Adrenal gland (tissue), 5 donors: Measurements from ENCODE around the gene CDKN1A.

Experiments
- POLR2A ChIP-seq, 2 donors: fragments of 450-650 bp; IDR thresholded peaks; one replicate each; pipeline ENCODE4 v1.6.1; 2017; ENCODE audit warnings: antibody characterized with exemption in 2 of 2, mild to moderate bottlenecking in 2 of 2, moderate library complexity in 1 of 2
- TF ChIP-seq, protein P1 (sequence below), 6 experiments: fragments of 450-650 bp in 4 of 6; fragments of 200-600 bp in 2 of 6; sonication (generic) in 1 of 6; IDR thresholded peaks; 1 replicate in 5 of 6; 2 replicates in 1 of 6; pipeline versions ENCODE4 v1.5.1 to v1.8.0; 2016 to 2021; ENCODE audit warnings: antibody characterized with exemption in 6 of 6, mild to moderate bottlenecking in 2 of 6, moderate library complexity in 1 of 6
- donor health status: DM: no; HTN: no; CAD: no.

DNA sequence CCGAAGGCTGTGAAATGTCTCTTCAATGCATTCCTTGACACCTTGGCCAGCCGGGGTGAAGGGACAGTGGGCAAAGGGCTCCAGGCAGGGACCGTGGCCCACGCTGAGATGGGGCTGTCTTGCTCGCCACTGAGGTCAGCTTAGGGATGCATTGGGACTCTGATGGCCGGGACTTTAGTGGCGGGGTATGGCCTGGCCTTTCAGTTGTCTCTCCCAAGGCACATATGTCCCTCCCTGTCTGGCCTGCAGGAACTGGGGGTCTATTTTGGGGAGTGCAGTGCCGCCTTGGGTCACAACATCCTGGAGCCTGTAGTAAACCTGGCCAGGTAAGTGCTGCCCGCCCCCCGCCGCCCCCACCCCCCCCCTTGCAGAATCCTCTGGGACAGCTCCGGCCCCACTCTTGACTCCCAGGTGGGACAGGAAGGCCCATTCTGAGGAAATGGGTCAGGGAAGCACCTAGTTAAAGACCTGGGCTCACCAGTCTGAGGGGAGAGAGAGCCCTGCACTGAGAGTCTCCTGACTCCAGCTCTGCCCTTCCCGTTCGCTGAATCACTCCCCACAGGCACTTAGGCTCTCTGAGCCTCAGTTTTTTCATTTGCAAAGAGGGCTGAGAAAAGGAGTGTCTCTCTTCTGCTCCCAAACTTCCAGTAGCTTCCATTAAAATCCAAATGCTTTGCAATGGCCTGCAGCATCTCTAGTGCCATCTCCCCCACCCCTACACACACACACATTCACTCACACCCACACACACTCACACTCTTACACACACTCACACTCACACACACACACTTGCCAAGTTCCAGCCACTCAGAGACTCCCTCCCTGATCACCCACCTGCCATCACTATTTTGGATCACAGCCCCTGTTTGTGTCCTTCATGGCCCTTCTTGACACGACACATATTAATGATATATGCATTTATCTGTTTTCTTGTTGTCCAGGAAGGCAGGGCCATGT is 52.2 kb downstream of the CDKN1A start:
- TF ChIP-seq, protein P1, sequence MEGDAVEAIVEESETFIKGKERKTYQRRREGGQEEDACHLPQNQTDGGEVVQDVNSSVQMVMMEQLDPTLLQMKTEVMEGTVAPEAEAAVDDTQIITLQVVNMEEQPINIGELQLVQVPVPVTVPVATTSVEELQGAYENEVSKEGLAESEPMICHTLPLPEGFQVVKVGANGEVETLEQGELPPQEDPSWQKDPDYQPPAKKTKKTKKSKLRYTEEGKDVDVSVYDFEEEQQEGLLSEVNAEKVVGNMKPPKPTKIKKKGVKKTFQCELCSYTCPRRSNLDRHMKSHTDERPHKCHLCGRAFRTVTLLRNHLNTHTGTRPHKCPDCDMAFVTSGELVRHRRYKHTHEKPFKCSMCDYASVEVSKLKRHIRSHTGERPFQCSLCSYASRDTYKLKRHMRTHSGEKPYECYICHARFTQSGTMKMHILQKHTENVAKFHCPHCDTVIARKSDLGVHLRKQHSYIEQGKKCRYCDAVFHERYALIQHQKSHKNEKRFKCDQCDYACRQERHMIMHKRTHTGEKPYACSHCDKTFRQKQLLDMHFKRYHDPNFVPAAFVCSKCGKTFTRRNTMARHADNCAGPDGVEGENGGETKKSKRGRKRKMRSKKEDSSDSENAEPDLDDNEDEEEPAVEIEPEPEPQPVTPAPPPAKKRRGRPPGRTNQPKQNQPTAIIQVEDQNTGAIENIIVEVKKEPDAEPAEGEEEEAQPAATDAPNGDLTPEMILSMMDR (IDR thresholded peaks at IDR 0.05) = no peak
- no peak for TF ChIP-seq POLR2A (IDR thresholded peaks at IDR 0.05)
